Lung (tissue), 12 donors: ENCODE data around the gene FAM76B. TPM values are rescaled to one million over a fixed set of nuclear protein-coding genes. Genes with fewer than 3 reads are reported as not detected.

ENCODE experiments used
- ATAC-seq: fragments of 200-7000 bp; cut with Tn5 transposase; one replicate; pipeline ENCODE4 v1.9.1; 2020; ENCODE audit warnings: moderate number of reproducible peaks; ENCODE audit not compliant: insufficient read depth, low FRiP score
- DNase-seq, 3 donors: peaks; one replicate each; pipeline ENCODE4 v3.0.0-alpha.2; 2013 to 2017
- H3K27ac ChIP-seq, 2 donors: one replicate each; pipeline ENCODE4 v1.5.1; 2013; ENCODE audit warnings: mild to moderate bottlenecking in 2 of 2, moderate library complexity in 2 of 2, control low read depth in 1 of 2, inconsistent platforms in 1 of 2, low read depth in 1 of 2, low read length in 1 of 2
- H3K27me3 ChIP-seq, 3 donors: one replicate each; pipeline ENCODE4 v1.5.1; 2013; ENCODE audit warnings: low read length in 2 of 3; ENCODE audit not compliant: control insufficient read depth in 3 of 3, insufficient read depth in 3 of 3
- H3K36me3 ChIP-seq, 4 donors: one replicate each; pipeline ENCODE4 v1.5.1; 2013; ENCODE audit warnings: low read length in 4 of 4, mild to moderate bottlenecking in 1 of 4, moderate library complexity in 1 of 4; ENCODE audit not compliant: control insufficient read depth in 4 of 4, insufficient read depth in 4 of 4
- H3K4me1 ChIP-seq, 5 donors: one replicate each; pipeline ENCODE4 v1.5.1; 2013; ENCODE audit warnings: low read length in 5 of 5, mild to moderate bottlenecking in 2 of 5, moderate library complexity in 1 of 5; ENCODE audit not compliant: control insufficient read depth in 5 of 5, insufficient read depth in 5 of 5
- H3K4me3 ChIP-seq: one replicate; pipeline ENCODE4 v1.5.1; 2013; ENCODE audit warnings: mild to moderate bottlenecking, control low read depth, moderate library complexity
- H3K9ac ChIP-seq, 2 donors: one replicate each; pipeline ENCODE4 v1.5.1; 2013; ENCODE audit warnings: low read length in 2 of 2, control low read depth in 1 of 2; ENCODE audit not compliant: insufficient read depth in 1 of 2
- H3K9me3 ChIP-seq, 4 donors: one replicate each; pipeline ENCODE4 v1.5.1; 2013; ENCODE audit warnings: low read length in 3 of 4, mild to moderate bottlenecking in 1 of 4, moderate library complexity in 1 of 4; ENCODE audit not compliant: control insufficient read depth in 4 of 4, insufficient read depth in 3 of 4
- CTCF ChIP-seq: IDR thresholded peaks from 2 replicates; pipeline ENCODE4 v1.5.1; 2012; ENCODE audit warnings: mild to moderate bottlenecking; ENCODE audit errors: control extremely low read depth, extremely low read depth
- WGBS, 2 donors: extraction: QIAGEN DNeasy Blood & Tissue Kit; methylation state at CpG; one replicate each; pipeline ENCODE4 v1.1.7; 2013; 5-methylcytosine and 5-hydroxymethylcytosine counted together
- polyA plus RNA-seq, 2 donors: library from polyadenylated mRNA; stranded (reverse); fragments of 200-250 nt; gene quantifications; one replicate each; pipeline ENCODE4 v1.2.1, GENCODE V29; 2013
- total RNA-seq, 2 donors: library from RNA; depleted of rRNA in 1 of 2; stranded (reverse); fragments of >200 nt in 1 of 2; gene quantifications; one replicate each; pipeline ENCODE4 v1.2.1, GENCODE V29; 2014 to 2021
- donor health status: control.
- donor health status: control.
- donor health status: Bipolar disorder and iron deficiency.
- donor health status: healthy.
- donor health status: DM: yes; HTN: yes; CAD: no.

The FAM76B gene
- total and polyA plus RNA-seq, 4 donors: 10.2 to 54.0 (median 17.0) TPM

DNA sequence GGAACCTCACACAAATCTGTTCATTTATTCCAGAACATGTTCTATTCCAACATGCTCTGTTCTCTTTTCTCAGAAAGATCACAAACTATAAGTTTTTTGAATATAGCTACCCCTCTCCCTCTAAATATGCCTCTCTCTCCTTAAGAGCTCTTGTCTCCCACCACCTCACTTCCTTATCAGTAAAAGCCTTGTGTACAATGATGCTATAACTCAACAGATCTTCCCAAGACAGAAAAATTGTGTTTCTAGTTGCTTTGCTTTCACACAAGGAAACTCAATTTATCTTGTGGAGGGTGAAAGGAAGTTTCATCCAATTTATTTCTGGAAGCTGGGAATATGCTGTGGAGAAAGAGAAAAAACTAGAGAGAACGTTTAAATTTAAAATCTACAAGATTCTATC is 64.4 kb downstream of the FAM76B start:
- TF ChIP-seq CTCF: no peak
- Histone ChIP-seq H3K36me3 (no peaks in the 10 kb centered on the region), H3K27me3 (no peaks in the 10 kb centered on the region), H3K4me1 (no peaks in the 10 kb centered on the region), H3K9me3 (no peaks in the 10 kb centered on the region), H3K4me3 (no peak overlapping the region), H3K27ac (no peak overlapping the region), H3K9ac (no peak overlapping the region)
- 55 to 72% methylated on average over 1 of the region's 1 CpG for WGBS, 2 donors
- DNase-seq: no peak
- no peak for ATAC-seq

DNA sequence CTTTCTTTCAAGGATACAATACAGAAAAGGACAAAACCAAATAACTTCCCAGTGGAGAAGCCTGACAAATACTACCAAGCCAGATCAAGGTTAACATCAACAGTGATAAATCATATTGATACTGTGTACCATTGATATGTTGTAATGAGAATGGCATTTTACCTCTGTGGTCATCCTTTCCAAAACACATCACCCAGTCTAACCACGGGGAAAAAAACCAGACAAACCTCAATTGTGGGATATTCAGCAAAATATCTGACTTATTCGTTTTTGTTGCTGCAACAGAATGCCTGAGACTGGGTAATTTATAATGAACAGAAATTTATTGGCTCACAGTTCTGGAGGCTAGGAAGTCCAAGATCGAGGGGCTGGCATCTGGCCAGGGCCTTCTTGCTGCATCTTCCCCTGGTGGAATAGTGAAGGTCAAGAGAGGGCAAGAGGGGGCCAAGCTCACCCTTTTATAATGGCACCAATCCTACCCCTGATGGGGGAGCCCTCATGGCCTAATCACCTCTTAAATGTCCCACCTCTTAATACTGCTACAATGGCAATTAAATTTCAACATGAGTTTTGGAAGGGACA is 66.1 kb downstream of the FAM76B start:
- TF ChIP-seq CTCF: no peak
- Histone ChIP-seq H3K9me3 (no peaks in the 10 kb centered on the region), H3K27ac (no peak overlapping the region), H3K36me3 (no peaks in the 10 kb centered on the region), H3K9ac (no peak overlapping the region), H3K4me3 (no peak overlapping the region), H3K27me3 (no peaks in the 10 kb centered on the region), H3K4me1 (no peaks in the 10 kb centered on the region)
- DNase-seq (no peak), ATAC-seq (no peak)
- WGBS, 2 donors: 48 to 76% methylated on average over 3 of the region's 3 CpGs

- DNase-seq (no peak), ATAC-seq (no peak)
- Histone ChIP-seq H3K27ac (no peak overlapping the region), H3K36me3 (no peaks in the 10 kb centered on the region), H3K9me3 (no peaks in the 10 kb centered on the region), H3K9ac (no peak overlapping the region), H3K4me1 (peaks cover 0 to 1% (median 0%) of the 10 kb centered on the region in 5 donors), H3K4me3 (no peak overlapping the region), H3K27me3 (no peaks in the 10 kb centered on the region)
- TF ChIP-seq CTCF: no peak
- WGBS, 2 donors: 29 to 57% methylated on average over 2 of the region's 3 CpGs
Measured at GRCh38 chr11:95720195-95720594, 69.4 kb downstream of the FAM76B start.

Other genes with a start within 250 kb of the FAM76B start
- gene CEP57, start 716 bp upstream of the FAM76B start, total RNA-seq: 10 to 100 TPM; 28.0 to 88.8 TPM
- gene CEP57, start 716 bp upstream of the FAM76B start, polyA plus RNA-seq: 10 to 100 TPM; 11.3 to 16.9 TPM
- 10 to 100 TPM; 33.6 to 53.7 TPM for gene MTMR2, start 134.3 kb upstream of the FAM76B start, total RNA-seq
- gene MTMR2, start 134.3 kb upstream of the FAM76B start, polyA plus RNA-seq: 10 to 100 TPM; 11.6 to 15.1 TPM